Activated CD8-positive, alpha-beta T cell treated with anti-CD3 and anti-CD28 coated beads for 36 hours (primary cell): Measurements from ENCODE around the gene SVIL. TPM values are rescaled to one million over a fixed set of nuclear protein-coding genes. Genes with fewer than 3 reads are reported as not detected.

Source experiments
- ATAC-seq: fragments of 200-7000 bp; cut with Tn5 transposase; one replicate; pipeline ENCODE4 v1.10.0; 2021; ENCODE audit warnings: mild to moderate bottlenecking, moderate library complexity
- CTCF ChIA-PET: fragments of 350-600 bp; sonication (Branson Sonifier 250); formaldehyde crosslinking; loops from one replicate; lab custom pipeline; 2021; ENCODE audit warnings: antibody characterized with exemption; lab: Charles Lee
- POLR2A ChIA-PET: fragments of 350-600 bp; sonication (Branson Sonifier 250); formaldehyde crosslinking; loops from one replicate; lab custom pipeline; 2021; ENCODE audit warnings: antibody characterized with exemption; lab: Charles Lee
- DNase-seq: peaks from one replicate; pipeline ENCODE4 v3.0.0-alpha.2; 2020
- H3K27ac Mint-ChIP-seq: one replicate; pipeline ENCODE4 v1.8.0; 2021; ENCODE audit warnings: mild to moderate bottlenecking, mixed read lengths
- H3K27me3 Mint-ChIP-seq: one replicate; pipeline ENCODE4 v1.8.0; 2021; ENCODE audit warnings: mixed read lengths
- H3K36me3 Mint-ChIP-seq: one replicate; pipeline ENCODE4 v1.8.0; 2021; ENCODE audit warnings: low read depth, mixed read lengths
- H3K4me1 Mint-ChIP-seq: one replicate; pipeline ENCODE4 v1.8.0; 2021; ENCODE audit warnings: low read depth, mixed read lengths
- H3K4me3 Mint-ChIP-seq: one replicate; pipeline ENCODE4 v1.8.0; 2021; ENCODE audit warnings: mild to moderate bottlenecking, moderate library complexity, mixed read lengths
- H3K9me3 Mint-ChIP-seq: one replicate; pipeline ENCODE4 v1.8.0; 2021; ENCODE audit warnings: mixed read lengths
- CTCF ChIP-seq: fragments of 200-600 bp; IDR thresholded peaks from one replicate; pipeline ENCODE4 v1.8.0; 2022; ENCODE audit warnings: antibody characterized with exemption, mild to moderate bottlenecking
- intact Hi-C: fragments of 100-400 bp; cut with micrococcal nuclease; formaldehyde crosslinking; loops from one replicate; pipeline ENCODE4 v1.10.0; 2022
- total RNA-seq, 2 experiments: library from RNA; stranded (reverse); gene quantifications; one replicate each; pipeline ENCODE4 v1.2.3, GENCODE V29; 2021

The SVIL gene
- total RNA-seq, 2 experiments from 2014 or later: 7.9 to 8.9 TPM

- DNase-seq (peak; percentile 31), ATAC-seq (no peak)
- POLR2A ChIA-PET: no interaction called here
- no peak overlapping the region for H3K4me3 Mint-ChIP-seq
- intact Hi-C loops: no loop called here
- no peaks in the 10 kb centered on the region for H3K9me3 Mint-ChIP-seq
- H3K27me3 Mint-ChIP-seq: no peaks in the 10 kb centered on the region
- H3K27ac Mint-ChIP-seq: no peak overlapping the region
- no peak for TF ChIP-seq CTCF
- H3K4me1 Mint-ChIP-seq: peaks cover 19% of the 10 kb centered on the region
- CTCF ChIA-PET: no interaction called here
- peaks cover 4% of the 10 kb centered on the region for H3K36me3 Mint-ChIP-seq
Measured at GRCh38 chr10:29479081-29479925, 155.5 kb downstream of the SVIL start.

GRCh38 chr10:29473406-29474100, 161.2 kb downstream of the SVIL start:
- DNase-seq (no peak), ATAC-seq (no peak)
- no peak for TF ChIP-seq CTCF
- no peaks in the 10 kb centered on the region for H3K27me3 Mint-ChIP-seq
- CTCF ChIA-PET: interaction anchor here (1.4 to 3.9 kb wide), 2 partner anchors 9 to 23 kb away, joined by 3 to 37 read pairs; no protein-coding TSS in a partner anchor
- H3K4me3 Mint-ChIP-seq: no peak overlapping the region
- peaks cover 12% of the 10 kb centered on the region for H3K36me3 Mint-ChIP-seq
- POLR2A ChIA-PET: interaction anchor here (0.6 kb wide), 1 partner anchor 869 kb away, joined by 3 read pairs; no protein-coding TSS in a partner anchor
- intact Hi-C loops: no loop called here
- no peak overlapping the region for H3K27ac Mint-ChIP-seq
- no peaks in the 10 kb centered on the region for H3K9me3 Mint-ChIP-seq
- peaks cover 16% of the 10 kb centered on the region for H3K4me1 Mint-ChIP-seq

- ATAC-seq (no peak), DNase-seq (no peak)
- ChIA-PET POLR2A (interaction anchor here (0.6 kb wide), 1 partner anchor 869 kb away, joined by 3 read pairs; no protein-coding TSS in a partner anchor), CTCF (interaction anchor here (3.9 kb wide), 1 partner anchor 24 kb away, joined by 37 read pairs; no protein-coding TSS in a partner anchor)
- Mint-ChIP-seq H3K4me3 (no peak overlapping the region), H3K9me3 (no peaks in the 10 kb centered on the region), H3K27ac (no peak overlapping the region), H3K27me3 (no peaks in the 10 kb centered on the region), H3K36me3 (peaks cover 15% of the 10 kb centered on the region), H3K4me1 (peaks cover 16% of the 10 kb centered on the region)
- intact Hi-C loops: no loop called here
- no peak for TF ChIP-seq CTCF
Measured at GRCh38 chr10:29473087-29473356, 161.7 kb downstream of the SVIL start.

- no peaks in the 10 kb centered on the region for H3K27me3 Mint-ChIP-seq
- H3K4me3 Mint-ChIP-seq: no peak overlapping the region
- TF ChIP-seq CTCF: no peak
- ATAC-seq (no peak), DNase-seq (no peak)
- CTCF ChIA-PET: interaction anchor here (1.1 to 3.9 kb wide), 3 partner anchors 11 to 40 kb away, joined by 3 to 37 read pairs (median 4); no protein-coding TSS in a partner anchor
- H3K27ac Mint-ChIP-seq: peak overlapping the region; percentile 3
- no peaks in the 10 kb centered on the region for H3K9me3 Mint-ChIP-seq
- intact Hi-C loops: no loop called here
- peaks cover 20% of the 10 kb centered on the region for H3K36me3 Mint-ChIP-seq
- POLR2A ChIA-PET: interaction anchor here (0.6 kb wide), 1 partner anchor 868 kb away, joined by 3 read pairs; no protein-coding TSS in a partner anchor
- H3K4me1 Mint-ChIP-seq: peaks cover 16% of the 10 kb centered on the region
Measured at GRCh38 chr10:29472301-29473086, 162.3 kb downstream of the SVIL start.
